GM12878 (cell line): ENCODE measurements around the gene SLC17A2. TPM values are rescaled to one million over a fixed set of nuclear protein-coding genes. Genes with fewer than 3 reads are reported as not detected.

Experiments
- polyA plus RNA-seq, 11 experiments: library from polyadenylated mRNA; depleted of rRNA in 4 of 11; unstranded in 6 of 11; stranded (reverse) in 5 of 11; fragments of >200 nt; fragmentation: Nextera tagmentation in 4 of 11; fragmentation: Illumina TruSeq in 1 of 11; extraction: Ambion mirVana in 4 of 11; extraction: Trizol in 1 of 11; gene quantifications; 1 replicate in 1 of 11; 2 replicates in 10 of 11; pipeline versions ENCODE4 v1.2.1 to v1.2.3, GENCODE V29; 2011 to 2016; ENCODE audit warnings: inconsistent platforms in 2 of 11, missing spikeins in 2 of 11, low read depth in 1 of 11
- total RNA-seq, 4 experiments: library from RNA; depleted of rRNA in 3 of 4; stranded (reverse); fragments of >200 nt in 3 of 4; fragmentation: Illumina TruSeq in 1 of 4; extraction: Trizol in 1 of 4; gene quantifications; 2 replicates each; pipeline versions ENCODE4 v1.2.1 to v1.2.3, GENCODE V29; 2013 to 2021

SLC17A2 gene
- total and polyA plus RNA-seq, 10 of the 15 experiments (the other 5 are each of a cell fraction or from before 2014, with no cell fraction given): not detected

Other genes starting within 250 kb of the SLC17A2 start
- not detected in 2 replicates for gene SLC17A4, start 175.9 kb downstream of the SLC17A2 start, total RNA-seq (2014; rRNA removed)
- not detected in 2 replicates for gene SLC17A4, start 175.9 kb downstream of the SLC17A2 start, total RNA-seq (2014; rRNA removed; fragmentation: Illumina TruSeq; extraction: Trizol)
- 0.05 TPM in 1 of 2 replicates, not detected in the other for gene SLC17A4, start 175.9 kb downstream of the SLC17A2 start, total RNA-seq (2021)
- not detected in 2 replicates for gene SLC17A4, start 175.9 kb downstream of the SLC17A2 start, polyA plus RNA-seq (2011; rRNA removed)
- gene SLC17A4, start 175.9 kb downstream of the SLC17A2 start, polyA plus RNA-seq (2014; fragmentation: Illumina TruSeq; extraction: Trizol): not detected in 2 replicates
- not detected for gene SLC17A4, start 175.9 kb downstream of the SLC17A2 start, polyA plus RNA-seq (2014; fragmentation: Nextera tagmentation; extraction: Ambion mirVana)
- not detected in 2 replicates for gene SLC17A4, start 175.9 kb downstream of the SLC17A2 start, polyA plus RNA-seq (2014; rRNA removed)
- gene SLC17A4, start 175.9 kb downstream of the SLC17A2 start, polyA plus RNA-seq (2016; fragmentation: Nextera tagmentation; extraction: Ambion mirVana): not detected
- gene SLC17A1, start 98.6 kb downstream of the SLC17A2 start, total RNA-seq (2014; rRNA removed): not detected in 2 replicates
- gene SLC17A1, start 98.6 kb downstream of the SLC17A2 start, total RNA-seq (2014; rRNA removed; fragmentation: Illumina TruSeq; extraction: Trizol): not detected in 2 replicates
- gene SLC17A1, start 98.6 kb downstream of the SLC17A2 start, total RNA-seq (2021): not detected in 2 replicates
- not detected in 2 replicates for gene SLC17A1, start 98.6 kb downstream of the SLC17A2 start, polyA plus RNA-seq (2011; rRNA removed)
- gene SLC17A1, start 98.6 kb downstream of the SLC17A2 start, polyA plus RNA-seq (2014; fragmentation: Illumina TruSeq; extraction: Trizol): not detected in 2 replicates
- gene SLC17A1, start 98.6 kb downstream of the SLC17A2 start, polyA plus RNA-seq (2014; fragmentation: Nextera tagmentation; extraction: Ambion mirVana): not detected
- not detected in 2 replicates for gene SLC17A1, start 98.6 kb downstream of the SLC17A2 start, polyA plus RNA-seq (2014; rRNA removed)
- not detected for gene SLC17A1, start 98.6 kb downstream of the SLC17A2 start, polyA plus RNA-seq (2016; fragmentation: Nextera tagmentation; extraction: Ambion mirVana)
- gene SLC17A3, start 56.4 kb downstream of the SLC17A2 start, total RNA-seq (2014; rRNA removed): not detected in 2 replicates
- gene SLC17A3, start 56.4 kb downstream of the SLC17A2 start, total RNA-seq (2014; rRNA removed; fragmentation: Illumina TruSeq; extraction: Trizol): not detected in 2 replicates
- gene SLC17A3, start 56.4 kb downstream of the SLC17A2 start, total RNA-seq (2021): not detected in 2 replicates
- gene SLC17A3, start 56.4 kb downstream of the SLC17A2 start, polyA plus RNA-seq (2011; rRNA removed): not detected in 2 replicates
- not detected in 2 replicates for gene SLC17A3, start 56.4 kb downstream of the SLC17A2 start, polyA plus RNA-seq (2014; fragmentation: Illumina TruSeq; extraction: Trizol)
- not detected for gene SLC17A3, start 56.4 kb downstream of the SLC17A2 start, polyA plus RNA-seq (2014; fragmentation: Nextera tagmentation; extraction: Ambion mirVana)
- not detected in 2 replicates for gene SLC17A3, start 56.4 kb downstream of the SLC17A2 start, polyA plus RNA-seq (2014; rRNA removed)
- not detected for gene SLC17A3, start 56.4 kb downstream of the SLC17A2 start, polyA plus RNA-seq (2016; fragmentation: Nextera tagmentation; extraction: Ambion mirVana)
- 10.4 and 11.6 TPM in 2 replicates for gene TRIM38, start 32.1 kb upstream of the SLC17A2 start, total RNA-seq (2014; rRNA removed)
- gene TRIM38, start 32.1 kb upstream of the SLC17A2 start, total RNA-seq (2014; rRNA removed; fragmentation: Illumina TruSeq; extraction: Trizol): 14.3 and 15.0 TPM in 2 replicates
- 12.3 and 13.0 TPM in 2 replicates for gene TRIM38, start 32.1 kb upstream of the SLC17A2 start, total RNA-seq (2021)
- 14.7 and 16.9 TPM in 2 replicates for gene TRIM38, start 32.1 kb upstream of the SLC17A2 start, polyA plus RNA-seq (2011; rRNA removed)
- gene TRIM38, start 32.1 kb upstream of the SLC17A2 start, polyA plus RNA-seq (2014; fragmentation: Illumina TruSeq; extraction: Trizol): 14.3 and 18.5 TPM in 2 replicates
- gene TRIM38, start 32.1 kb upstream of the SLC17A2 start, polyA plus RNA-seq (2014; fragmentation: Nextera tagmentation; extraction: Ambion mirVana): 1 to 10 TPM; 4.5 to 5.9 TPM
- 10.5 and 11.2 TPM in 2 replicates for gene TRIM38, start 32.1 kb upstream of the SLC17A2 start, polyA plus RNA-seq (2014; rRNA removed)
- 10 to 100 TPM in 1 of 2 experiments, 1 to 10 TPM in 1; 9.4 to 10.9 TPM for gene TRIM38, start 32.1 kb upstream of the SLC17A2 start, polyA plus RNA-seq (2016; fragmentation: Nextera tagmentation; extraction: Ambion mirVana)
- 1.5 and 2.1 TPM in 2 replicates for gene HFE, start 156.7 kb upstream of the SLC17A2 start, total RNA-seq (2014; rRNA removed)
- 1.9 and 2.3 TPM in 2 replicates for gene HFE, start 156.7 kb upstream of the SLC17A2 start, total RNA-seq (2014; rRNA removed; fragmentation: Illumina TruSeq; extraction: Trizol)
- gene HFE, start 156.7 kb upstream of the SLC17A2 start, total RNA-seq (2021): 2.3 and 3.2 TPM in 2 replicates
- gene HFE, start 156.7 kb upstream of the SLC17A2 start, polyA plus RNA-seq (2011; rRNA removed): 5.9 TPM in 2 replicates
- 2.2 and 5.1 TPM in 2 replicates for gene HFE, start 156.7 kb upstream of the SLC17A2 start, polyA plus RNA-seq (2014; fragmentation: Illumina TruSeq; extraction: Trizol)
- 1 to 10 TPM in 1 of 2 experiments, under 1 TPM in 1; 0.52 to 1.2 TPM for gene HFE, start 156.7 kb upstream of the SLC17A2 start, polyA plus RNA-seq (2014; fragmentation: Nextera tagmentation; extraction: Ambion mirVana)
- gene HFE, start 156.7 kb upstream of the SLC17A2 start, polyA plus RNA-seq (2014; rRNA removed): 2.2 and 3.0 TPM in 2 replicates
- gene HFE, start 156.7 kb upstream of the SLC17A2 start, polyA plus RNA-seq (2016; fragmentation: Nextera tagmentation; extraction: Ambion mirVana): 1 to 10 TPM; 1.3 to 1.5 TPM